Hepatocyte (in vitro differentiated cells): Measurements from ENCODE around the gene VRK2.

Experiments used
- CTCF ChIP-seq: fragments of 200-600 bp; sonication (generic); IDR thresholded peaks from 2 replicates; pipeline ENCODE4 v1.5.1; 2016; ENCODE audit warnings: antibody characterized with exemption, mild to moderate bottlenecking; ENCODE audit not compliant: poor library complexity
- EZH2 ChIP-seq: fragments of 200-600 bp; sonication (generic); IDR thresholded peaks from 2 replicates; pipeline ENCODE4 v1.6.1; 2016; ENCODE audit warnings: antibody characterized with exemption, mild to moderate bottlenecking, borderline replicate concordance
- EZH2phosphoT487 ChIP-seq: fragments of 200-600 bp; sonication (generic); IDR thresholded peaks from one replicate; pipeline ENCODE4 v1.6.1; 2018; ENCODE audit warnings: antibody characterized with exemption, mild to moderate bottlenecking, low read depth, moderate library complexity; ENCODE audit not compliant: unreplicated experiment, severe bottlenecking

GRCh38 chr2:58203018-58203417 is 156.4 kb downstream of the VRK2 start:
- TF ChIP-seq CTCF, result no peak
- no peak for TF ChIP-seq EZH2
- TF ChIP-seq EZH2phosphoT487, result no peak
